HG03565 (cell line): ENCODE data around the gene CCDC124.
A peak's percentile ranks its signal among the peaks of the same experiment; 100 is the strongest.
"Not testable (repeated sequence)": the region's sequence is repeated elsewhere in the genome, so short reads cannot be mapped to it uniquely, and the experiment has no call there.

Source experiments
- ATAC-seq: cut with Tn5 transposase; IDR thresholded peaks from one replicate; pipeline ENCODE4 v1.9.1; 2021; ENCODE audit warnings: mild to moderate bottlenecking, moderate library complexity; ENCODE audit not compliant: unreplicated experiment

The CCDC124 gene, protein sequence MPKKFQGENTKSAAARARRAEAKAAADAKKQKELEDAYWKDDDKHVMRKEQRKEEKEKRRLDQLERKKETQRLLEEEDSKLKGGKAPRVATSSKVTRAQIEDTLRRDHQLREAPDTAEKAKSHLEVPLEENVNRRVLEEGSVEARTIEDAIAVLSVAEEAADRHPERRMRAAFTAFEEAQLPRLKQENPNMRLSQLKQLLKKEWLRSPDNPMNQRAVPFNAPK

DNA sequence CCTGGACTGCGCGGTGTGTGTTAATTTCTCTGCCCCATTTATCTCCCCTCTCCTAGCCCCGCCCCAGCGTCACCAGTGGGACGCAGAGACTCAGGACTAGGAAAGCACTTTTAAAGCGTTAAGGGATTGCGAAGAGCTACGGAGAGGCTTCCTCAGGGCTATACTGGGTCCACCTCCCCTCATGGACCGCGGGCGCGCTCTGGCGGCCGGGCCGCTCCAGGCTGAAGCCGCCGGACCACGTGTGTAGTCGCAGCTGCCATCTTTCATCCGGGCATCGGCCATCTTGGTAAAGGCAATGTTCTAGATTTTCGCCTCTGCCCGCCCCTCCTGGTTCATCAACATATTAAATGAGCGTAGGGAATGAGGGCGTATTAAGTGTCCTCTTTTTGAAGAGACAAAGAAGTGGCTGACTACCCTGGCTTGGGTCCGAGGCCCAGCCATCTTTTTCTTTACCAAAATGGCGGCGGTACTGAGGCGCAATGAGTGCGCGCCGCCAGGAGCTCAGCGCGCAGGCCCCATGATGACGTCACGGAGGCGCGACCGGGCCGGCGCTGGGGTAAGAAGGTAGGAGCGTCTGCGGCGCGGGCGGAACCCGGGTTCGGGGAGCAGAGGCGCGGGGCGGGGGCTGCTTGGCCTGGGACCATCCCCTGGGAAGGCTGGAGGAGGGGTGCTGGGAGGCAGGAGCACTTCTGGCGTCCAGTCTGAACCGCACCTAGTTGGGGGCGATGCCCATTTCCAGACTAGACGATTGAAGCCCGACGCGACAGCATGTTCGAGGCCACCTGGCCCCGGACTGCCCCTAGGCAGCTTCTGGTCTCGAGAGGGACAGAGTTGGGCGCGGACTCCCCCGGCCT lies at the start of gene CCDC124:
TSS of gene CCDC124 (plus strand) at position 531 of the 854 bp plus-strand sequence. CDS start 3,406 bp downstream, outside the sequence.
- peak; percentile 71 for ATAC-seq

DNA sequence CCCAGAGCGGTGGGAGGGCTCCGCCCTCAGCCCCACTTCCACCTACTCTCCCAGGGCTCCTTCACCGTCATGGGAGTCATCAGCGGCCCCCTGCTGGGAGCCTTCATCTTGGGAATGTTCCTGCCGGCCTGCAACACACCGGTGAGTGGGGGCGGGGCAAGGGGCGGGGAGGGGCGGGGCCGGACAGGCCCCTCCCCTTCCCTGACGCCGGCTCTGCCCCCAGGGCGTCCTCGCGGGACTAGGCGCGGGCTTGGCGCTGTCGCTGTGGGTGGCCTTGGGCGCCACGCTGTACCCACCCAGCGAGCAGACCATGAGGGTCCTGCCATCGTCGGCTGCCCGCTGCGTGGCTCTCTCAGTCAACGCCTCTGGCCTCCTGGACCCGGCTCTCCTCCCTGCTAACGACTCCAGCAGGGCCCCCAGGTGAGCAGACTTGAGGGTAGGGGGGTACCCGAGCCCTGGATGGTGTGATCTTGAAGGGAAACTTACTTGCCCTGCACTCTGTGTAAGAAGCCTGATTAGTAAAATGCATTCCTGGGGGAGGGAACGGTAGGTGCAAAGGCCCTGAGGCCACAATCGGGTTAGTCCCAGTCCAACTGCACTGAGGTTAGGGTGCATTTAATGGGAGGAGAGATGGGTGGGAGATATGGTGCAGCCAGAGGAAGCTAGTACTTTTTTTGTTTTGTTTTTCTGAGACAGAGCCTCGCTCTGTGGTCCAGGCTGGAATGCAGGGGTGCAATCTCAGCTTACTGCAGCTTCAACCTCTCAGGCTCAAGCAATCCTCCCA lies 49.0 kb upstream of the CCDC124 start:
- no peak for ATAC-seq

DNA sequence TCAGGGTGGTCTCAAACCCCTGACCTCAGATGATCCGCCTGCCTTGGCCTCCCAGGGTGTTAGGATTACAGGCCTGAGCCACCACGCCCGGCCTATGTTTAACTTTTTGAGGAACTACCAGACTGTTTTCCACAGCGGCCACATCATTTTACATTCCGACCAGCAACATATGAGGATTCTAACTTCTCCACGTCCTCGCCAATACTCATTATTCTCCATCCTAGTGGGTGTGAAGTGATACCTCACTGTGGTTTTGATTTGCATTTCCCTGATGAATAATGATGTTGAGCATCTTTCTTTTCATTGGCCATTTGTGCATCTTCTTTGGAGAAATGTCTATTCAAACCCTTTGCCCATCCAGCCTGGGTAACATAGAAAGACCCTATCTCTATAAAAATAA lies 46.3 kb upstream of the CCDC124 start:
- ATAC-seq, result no peak

DNA sequence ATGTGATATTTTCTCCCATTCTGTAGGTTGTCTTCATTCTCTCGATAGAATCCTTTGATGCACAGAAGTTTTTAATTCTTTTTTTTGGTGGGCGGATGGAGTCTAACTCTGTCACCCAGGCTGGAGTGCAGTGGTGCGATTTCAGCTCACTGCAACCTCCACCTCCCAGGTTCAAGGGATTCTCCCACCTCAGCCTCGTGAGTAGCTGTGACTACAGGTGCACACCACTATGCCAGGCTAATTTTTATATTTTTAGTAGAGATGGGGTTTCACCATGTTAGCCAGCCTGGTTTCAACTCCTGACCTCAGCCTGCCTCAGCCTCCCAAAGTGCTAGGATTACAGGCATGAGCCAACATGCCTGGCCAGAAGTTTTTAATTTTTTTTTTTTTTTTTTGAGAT lies 45.6 kb upstream of the CCDC124 start:
- not testable (repeated sequence) for ATAC-seq

DNA sequence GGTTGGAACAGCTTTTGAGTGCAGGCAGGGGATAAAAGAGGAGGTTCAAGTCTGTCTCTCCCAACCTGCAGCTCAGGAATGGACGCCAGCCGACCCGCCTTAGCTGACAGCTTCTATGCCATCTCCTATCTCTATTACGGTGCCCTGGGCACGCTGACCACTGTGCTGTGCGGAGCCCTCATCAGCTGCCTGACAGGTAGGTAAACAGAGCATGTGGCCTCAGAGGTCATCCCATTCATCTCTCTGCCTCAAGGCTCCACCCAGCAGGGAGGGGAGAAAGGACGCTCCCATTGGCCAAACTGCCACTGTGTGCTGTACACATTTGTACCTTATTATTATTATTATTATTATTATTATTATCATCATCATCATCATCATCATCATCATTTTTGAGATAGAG lies 44.6 kb upstream of the CCDC124 start:
- ATAC-seq, result no peak

DNA sequence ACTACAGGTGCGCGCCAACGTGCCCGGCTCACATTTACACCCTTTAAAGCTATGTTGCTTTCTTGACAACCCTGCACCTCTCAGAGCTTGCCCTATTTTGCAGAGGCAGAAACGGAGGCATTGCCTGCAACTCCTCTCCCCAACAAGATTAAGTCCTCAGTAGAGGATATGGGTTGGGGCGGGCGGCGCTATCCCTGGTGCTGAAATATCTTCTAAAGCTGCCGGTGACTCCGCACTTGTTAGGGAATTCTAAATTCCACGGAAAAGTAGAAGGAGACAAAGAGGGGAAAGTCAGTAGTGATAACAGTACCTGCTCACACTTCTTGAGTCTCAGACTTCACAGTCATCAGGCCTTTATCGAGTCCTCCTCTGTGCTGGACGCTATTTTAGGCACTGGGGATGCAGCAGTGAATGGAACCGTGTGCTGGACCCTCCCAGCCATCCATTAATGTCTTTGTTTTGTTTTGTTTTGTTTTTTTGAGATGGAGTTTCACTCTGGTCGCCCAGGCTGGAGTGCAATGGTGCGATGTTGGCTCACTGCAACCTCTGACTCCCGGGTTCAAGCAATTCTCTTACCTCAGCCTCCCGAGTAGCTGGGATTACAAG lies 43.1 kb upstream of the CCDC124 start:
- ATAC-seq, result no peak

DNA sequence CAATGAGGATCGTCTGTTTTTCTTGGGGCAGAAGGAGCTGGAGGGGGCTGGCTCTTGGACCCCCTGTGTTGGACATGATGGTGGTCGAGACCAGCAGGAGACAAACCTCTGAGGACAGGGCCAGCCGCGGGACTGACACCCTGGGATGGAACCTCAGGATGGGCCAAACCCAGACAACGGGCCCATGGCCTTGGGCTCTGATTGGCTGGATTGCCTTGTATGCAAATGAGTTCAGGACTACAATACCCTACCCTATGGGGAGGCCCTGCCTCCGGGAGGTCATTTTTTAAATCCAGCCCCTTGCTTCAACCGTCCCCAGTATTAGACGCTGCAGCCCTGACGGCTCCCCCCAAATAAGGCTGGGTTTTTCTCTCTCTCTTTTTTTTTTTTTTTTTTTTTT lies 39.0 kb upstream of the CCDC124 start:
- no peak for ATAC-seq

DNA sequence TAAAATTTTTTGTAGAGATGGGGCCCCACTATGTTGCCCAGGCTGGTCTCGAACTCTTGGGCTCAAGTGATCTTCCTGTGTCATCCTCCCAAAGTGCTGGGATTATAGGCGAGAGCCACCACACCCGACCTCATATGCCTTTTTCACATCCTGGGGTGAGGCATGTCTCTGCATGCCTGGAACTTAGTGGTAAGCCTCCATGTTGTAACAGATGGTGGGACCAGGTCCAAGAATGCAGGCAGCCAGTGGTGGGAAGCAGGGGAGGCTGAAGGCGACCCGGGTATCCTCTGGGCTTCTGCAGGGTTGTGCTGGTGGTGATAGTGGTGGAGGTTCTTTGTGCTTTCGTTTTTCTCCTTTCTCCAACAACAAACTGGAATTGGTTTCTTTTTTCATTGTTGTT lies 30.1 kb upstream of the CCDC124 start:
- no peak for ATAC-seq

DNA sequence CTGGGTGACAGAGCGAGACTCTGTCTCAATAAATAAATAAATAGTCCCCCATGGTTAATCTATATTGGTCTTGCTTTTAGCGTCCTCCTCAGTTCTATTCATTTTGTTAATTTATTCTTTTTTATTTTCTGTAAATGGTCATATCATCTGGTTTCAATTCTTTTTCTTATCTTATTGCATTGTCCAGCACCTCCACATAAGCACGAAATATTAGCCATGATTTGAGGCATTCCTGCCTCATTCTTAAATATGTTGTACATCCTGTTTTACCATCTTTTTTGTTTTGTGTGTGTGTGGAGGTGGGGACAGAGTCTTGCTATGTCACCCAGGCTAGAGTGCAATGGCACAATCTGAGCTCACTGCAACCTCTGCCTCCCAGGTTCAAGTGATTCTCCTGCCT lies 24.6 kb upstream of the CCDC124 start:
- ATAC-seq, result no peak

DNA sequence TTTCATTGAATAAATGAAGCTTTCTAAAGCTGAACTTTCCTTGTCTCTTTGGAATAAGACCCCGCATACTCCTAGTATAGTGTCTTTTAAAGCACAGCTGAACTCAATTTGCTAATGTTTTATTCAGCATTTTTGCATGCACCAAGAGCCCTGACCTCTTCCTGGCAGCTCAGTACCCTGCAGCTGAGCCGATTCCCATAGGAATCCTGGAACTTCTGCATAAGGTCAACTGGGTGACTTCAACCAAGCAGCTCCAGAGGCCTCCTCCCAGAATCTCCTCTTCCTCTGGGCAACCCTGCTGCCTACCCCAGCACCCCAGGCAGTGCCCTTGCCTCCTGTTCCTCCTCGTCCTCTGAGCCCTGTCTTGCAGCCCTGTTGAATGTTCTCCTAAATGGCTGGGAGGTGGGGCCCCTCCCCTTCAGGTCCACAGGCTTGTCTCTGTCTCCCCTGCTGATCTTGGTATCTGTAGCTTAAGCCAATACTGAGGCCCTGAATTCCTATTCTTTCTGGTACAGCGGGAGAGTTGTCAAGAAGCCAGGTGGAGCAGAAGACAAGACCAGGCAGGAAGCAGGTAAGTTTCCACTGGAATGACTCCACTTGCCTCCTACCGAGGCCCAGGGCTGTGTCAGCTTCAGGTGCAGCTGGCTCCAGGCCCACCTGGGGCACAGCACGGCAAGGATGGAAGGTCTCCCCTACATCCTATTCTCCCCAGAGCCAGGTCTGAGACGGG lies 23.6 kb upstream of the CCDC124 start:
- no peak for ATAC-seq

DNA sequence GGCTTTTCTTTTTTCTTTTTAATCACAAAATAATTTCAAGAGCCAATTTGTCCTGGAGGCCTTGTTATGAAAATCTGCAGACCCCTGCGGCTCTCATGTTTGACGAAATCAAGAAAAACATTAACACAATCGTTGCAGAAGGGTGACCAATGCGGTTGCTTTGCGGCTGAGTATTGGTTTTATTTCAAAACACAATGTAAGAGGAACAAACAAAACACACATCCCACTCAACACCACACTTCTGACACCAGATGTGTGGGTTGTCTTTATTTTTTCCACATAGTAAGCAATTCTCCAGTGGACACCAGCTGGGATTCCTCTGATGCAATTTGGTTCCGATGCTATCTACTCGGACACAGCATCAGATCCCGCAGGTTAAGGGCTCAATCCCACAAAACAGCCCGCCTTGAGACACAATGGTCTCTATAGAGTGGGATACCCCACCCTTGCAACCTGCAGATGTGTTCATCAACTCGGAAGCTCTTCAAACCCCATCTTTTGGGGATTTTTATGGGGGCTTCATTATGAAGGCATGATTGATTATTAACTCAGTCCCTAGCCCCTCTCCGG lies 21.9 kb upstream of the CCDC124 start:
- no peak for ATAC-seq

DNA sequence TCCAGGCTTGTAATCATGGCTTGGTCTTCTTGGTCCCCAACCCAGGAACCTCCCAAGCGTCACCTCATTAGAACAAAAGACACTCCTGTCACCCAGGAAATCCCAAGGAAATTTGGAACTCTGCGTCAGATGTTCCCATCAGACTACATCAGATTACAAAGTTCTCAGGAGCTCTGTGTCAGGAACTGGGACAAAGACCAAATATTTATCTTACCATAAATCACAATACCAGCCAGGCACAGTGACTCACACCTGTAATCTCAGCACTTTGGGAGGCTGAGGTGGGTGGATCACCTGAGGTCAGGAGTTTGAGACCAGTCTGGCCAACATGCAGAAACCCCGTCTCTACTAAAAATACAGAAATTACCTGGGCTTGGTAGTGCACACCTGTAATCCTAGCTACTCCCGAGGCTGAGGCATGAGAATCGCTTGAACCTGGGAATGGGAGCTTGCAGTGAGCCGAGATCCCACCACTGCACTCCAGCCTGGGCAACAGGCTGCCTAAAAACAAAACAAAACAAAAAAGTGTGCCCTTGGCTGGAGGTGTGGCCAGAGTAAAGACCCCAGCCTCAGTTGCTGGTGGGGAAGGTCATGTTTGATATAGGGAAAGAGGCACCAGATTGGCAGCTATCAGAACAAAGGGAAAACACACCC lies 16.7 kb upstream of the CCDC124 start:
- no peak for ATAC-seq

DNA sequence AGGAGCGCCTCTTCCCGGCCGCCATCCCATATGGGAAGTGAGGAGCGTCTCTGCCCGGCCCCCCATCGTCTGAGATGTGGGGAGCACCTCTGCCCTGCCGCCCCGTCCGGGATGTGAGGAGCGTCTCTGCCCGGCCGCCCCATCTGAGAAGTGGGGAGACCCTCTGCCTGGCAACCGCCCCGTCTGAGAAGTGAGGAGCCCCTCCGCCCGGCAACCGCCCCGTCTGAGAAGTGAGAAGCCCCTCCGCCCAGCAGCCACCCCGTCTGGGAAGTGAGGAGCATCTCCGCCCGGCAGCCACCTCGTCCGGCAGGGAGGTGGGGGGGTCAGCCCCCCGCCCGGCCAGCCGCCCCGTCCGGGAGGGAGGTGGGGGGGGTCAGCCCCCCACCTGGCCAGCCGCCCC lies 14.7 kb upstream of the CCDC124 start:
- not testable (repeated sequence) for ATAC-seq

DNA sequence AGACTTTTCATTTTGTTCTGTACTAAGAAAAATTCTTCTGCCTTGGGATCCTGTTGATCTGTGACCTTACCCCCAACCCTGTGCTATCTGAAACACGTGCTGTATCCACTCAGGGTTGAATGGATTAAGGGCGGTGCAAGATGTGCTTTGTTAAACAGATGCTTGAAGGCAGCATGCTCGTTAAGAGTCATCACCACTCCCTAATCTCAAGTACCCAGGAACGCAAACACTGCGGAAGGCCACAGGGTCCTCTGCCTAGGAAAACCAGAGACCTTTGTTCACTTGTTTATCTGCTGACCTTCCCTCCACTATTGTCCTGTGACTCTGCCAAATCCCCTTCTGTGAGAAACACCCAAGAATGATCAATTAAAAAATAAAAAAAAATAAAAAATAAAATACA lies 13.7 kb upstream of the CCDC124 start:
- not testable (repeated sequence) for ATAC-seq

DNA sequence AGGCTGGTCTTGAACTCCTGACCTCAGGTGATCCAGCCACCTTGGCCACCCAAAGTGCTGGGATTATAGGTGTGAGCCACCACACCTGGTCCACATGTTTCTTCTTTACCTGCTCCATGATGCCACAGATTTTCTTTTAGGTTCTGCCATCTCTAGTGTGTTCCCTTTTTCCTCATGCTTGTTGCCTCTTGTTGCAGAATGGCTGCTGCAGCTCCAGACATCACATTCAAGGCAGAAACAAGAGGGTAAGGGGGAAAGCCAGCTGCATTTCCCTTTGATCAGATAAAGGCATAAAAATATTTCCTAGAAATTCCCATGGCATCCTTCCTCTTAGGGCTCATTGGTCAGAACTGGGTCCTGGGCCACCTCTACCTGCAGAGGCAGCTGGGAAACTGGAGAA lies 12.3 kb upstream of the CCDC124 start:
- no peak for ATAC-seq

DNA sequence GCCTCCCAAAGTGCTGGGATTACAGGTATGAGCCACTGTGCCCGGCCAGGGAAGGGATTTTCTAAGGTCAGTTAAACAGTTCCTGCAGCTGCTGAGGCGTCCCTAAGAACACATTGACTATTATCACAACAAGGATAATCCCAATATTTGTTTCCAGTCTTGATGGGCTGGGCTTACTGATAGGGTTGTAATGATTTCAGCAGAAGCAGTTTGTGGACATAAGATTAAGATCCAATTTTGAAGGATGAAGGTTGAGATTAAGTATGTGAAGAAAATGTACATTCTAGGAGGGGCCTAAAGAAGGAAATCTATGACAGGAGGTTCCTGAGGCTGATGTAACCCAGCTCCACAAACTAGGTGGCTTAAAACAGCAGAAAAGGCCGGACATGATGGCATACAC lies 10.7 kb upstream of the CCDC124 start:
- ATAC-seq, result no peak

DNA sequence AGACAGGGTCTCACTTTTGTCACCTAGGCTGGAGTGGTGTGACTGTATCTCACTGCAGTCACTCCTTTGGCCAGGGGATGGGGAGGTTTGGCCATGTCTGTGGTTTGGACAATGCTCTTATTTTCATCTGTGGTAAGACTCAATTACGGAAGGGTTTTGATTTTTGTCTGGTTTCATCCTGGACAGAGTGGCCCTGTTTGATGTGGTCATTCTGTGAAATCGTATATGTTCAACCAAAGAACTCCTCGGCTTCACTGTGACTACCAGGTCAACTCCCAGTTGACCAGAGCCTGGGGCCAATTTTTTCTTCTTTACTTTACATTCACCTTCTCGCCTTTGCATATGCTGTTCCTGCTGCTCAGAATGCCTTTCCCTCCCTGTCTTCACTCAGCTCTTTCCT lies 6.8 kb upstream of the CCDC124 start:
- no peak for ATAC-seq

DNA sequence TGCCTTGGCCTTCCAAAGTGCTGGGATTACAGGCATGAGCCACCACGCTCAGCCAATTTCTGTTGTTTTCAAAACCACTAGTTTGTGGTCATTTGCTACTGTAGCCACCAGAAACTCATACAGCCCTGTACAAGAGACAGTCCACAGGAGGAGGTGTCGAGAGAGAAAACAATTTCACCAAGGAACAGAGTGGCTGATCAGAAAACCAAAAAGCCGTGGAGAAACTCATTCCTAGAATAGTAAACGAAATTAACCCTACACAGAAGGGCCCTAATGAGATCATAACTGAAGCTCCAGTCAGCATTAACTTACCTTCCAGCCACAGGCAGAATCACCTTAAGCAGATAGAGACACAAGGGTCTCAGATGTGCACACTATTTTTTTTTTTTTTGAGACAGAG lies 3.8 kb upstream of the CCDC124 start:
- ATAC-seq, result no peak

DNA sequence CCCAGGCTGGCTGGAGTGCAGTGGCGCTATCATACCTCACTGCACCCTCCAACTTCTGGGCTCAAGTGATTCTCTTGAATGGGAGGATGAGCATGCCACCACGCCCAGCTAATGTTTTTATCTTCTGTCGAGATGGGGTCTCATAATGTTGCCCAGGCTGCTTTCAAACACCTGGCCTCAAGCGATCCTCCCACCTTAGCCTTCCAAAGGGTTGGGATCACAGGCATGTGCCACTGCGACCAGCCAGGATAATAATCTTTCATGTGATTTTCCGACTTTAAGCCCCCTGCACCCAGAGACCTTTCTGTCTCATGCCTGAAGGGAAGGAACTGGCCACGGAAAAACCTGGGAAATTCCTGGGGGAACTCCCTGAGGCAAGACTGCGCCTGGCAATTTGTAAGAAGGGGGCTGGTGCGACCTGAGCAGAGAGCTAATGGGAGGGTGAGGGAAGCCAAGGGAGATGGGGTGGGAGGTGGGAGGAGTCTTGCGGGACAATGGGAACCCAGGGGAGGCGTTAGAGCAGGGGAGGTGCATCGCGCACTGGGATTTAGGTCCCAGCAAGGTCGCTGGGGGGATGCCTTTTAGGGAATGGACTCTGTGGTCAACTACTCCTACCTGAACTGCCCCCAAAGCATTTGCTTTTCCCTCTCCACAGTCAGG lies 1.2 kb upstream of the CCDC124 start:
- no peak for ATAC-seq
